Stomach smooth muscle (tissue), 2 donors: ENCODE data around the gene RPS6KA2.

Experiments used
- H3K27ac ChIP-seq: one replicate; pipeline ENCODE4 v1.7.0; 2013; ENCODE audit warnings: mild to moderate bottlenecking, low read length, inconsistent platforms
- H3K27me3 ChIP-seq, 2 donors: one replicate each; pipeline ENCODE4 v1.7.0; 2013; ENCODE audit warnings: low read length in 2 of 2; ENCODE audit not compliant: insufficient read depth in 2 of 2, control insufficient read depth in 1 of 2
- H3K36me3 ChIP-seq, 2 donors: one replicate each; pipeline ENCODE4 v1.7.0; 2013; ENCODE audit warnings: low read length in 2 of 2; ENCODE audit not compliant: control insufficient read depth in 2 of 2, insufficient read depth in 2 of 2
- H3K4me1 ChIP-seq: one replicate; pipeline ENCODE4 v1.7.0; 2013; ENCODE audit warnings: low read length; ENCODE audit not compliant: control insufficient read depth, insufficient read depth
- H3K4me3 ChIP-seq, 2 donors: one replicate each; pipeline ENCODE4 v1.7.0; 2013; ENCODE audit warnings: low read length in 2 of 2
- H3K9ac ChIP-seq, 2 donors: one replicate each; pipeline ENCODE4 v1.7.0; 2013; ENCODE audit warnings: low read length in 2 of 2, mild to moderate bottlenecking in 1 of 2
- H3K9me3 ChIP-seq, 2 donors: one replicate each; pipeline ENCODE4 v1.7.0; 2013; ENCODE audit warnings: low read length in 2 of 2; ENCODE audit not compliant: control insufficient read depth in 2 of 2
- donor health status: healthy.
- donor health status: Pancreatic carcinoma.

Gene RPS6KA2

GRCh38 chr6:166474721-166475565 is 152.1 kb downstream of the RPS6KA2 start:
- Histone ChIP-seq H3K4me1 (no peaks in the 10 kb centered on the region), H3K27ac (no peak overlapping the region), H3K4me3 (no peak overlapping the region), H3K27me3 (no peaks in the 10 kb centered on the region), H3K9me3 (no peaks in the 10 kb centered on the region), H3K9ac (no peak overlapping the region), H3K36me3 (peaks cover 0 to 4% of the 10 kb centered on the region in 2 donors)

- H3K36me3 ChIP-seq, result peaks cover 0 to 8% of the 10 kb centered on the region in 2 donors
- no peaks in the 10 kb centered on the region for H3K27me3 ChIP-seq
- H3K27ac ChIP-seq, result no peak overlapping the region
- H3K9me3 ChIP-seq, result no peaks in the 10 kb centered on the region
- H3K4me3 ChIP-seq, result no peak overlapping the region
- no peaks in the 10 kb centered on the region for H3K4me1 ChIP-seq
- H3K9ac ChIP-seq, result no peak overlapping the region
Measured at GRCh38 chr6:166473886-166474571, 153.0 kb downstream of the RPS6KA2 start.

DNA sequence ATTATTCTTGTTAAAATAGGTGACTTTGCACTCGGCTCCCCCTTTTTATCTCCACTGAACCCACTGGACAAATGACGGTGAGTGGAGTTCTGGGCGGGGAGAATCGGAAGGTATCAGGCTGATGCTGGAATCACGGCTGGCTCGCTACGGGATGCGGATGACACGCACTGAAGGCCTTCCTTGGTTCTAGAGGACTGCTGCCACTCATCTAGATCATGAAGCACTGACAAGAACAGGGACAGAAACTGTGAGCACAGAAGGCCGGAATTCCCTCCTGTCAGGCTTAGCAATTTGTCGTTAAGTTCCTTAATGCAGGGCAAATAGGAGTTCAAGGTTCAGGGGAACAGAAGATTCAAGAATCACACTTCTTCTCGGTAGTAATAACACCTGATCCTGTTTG is 154.4 kb downstream of the RPS6KA2 start:
- H3K9me3 ChIP-seq, result no peaks in the 10 kb centered on the region

DNA sequence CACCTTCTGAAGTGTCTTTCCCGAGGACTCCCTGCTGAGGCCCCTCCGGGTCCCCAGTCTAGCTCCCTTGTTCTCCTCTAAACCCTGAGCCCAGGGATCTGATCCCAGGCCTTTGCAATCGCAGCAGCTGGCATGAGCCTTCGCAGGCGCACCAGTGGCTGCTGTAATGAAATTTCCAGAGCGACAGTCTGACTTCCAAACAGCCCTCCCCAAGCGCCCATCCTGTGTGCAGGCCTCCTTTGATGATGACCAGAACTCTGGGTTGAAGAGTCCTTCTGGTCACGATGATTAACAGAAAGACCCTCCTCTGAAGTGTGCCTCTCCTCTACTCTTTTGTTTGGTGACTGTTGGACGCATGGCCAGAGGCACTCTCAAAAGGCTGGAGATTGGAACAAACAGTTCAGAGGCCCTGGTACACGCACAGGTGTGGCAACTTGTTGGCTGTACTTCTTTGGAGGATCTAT is 155.2 kb downstream of the RPS6KA2 start:
- peaks cover 0 to 14% of the 10 kb centered on the region in 2 donors for H3K36me3 ChIP-seq
- H3K9ac ChIP-seq, result no peak overlapping the region
- H3K27ac ChIP-seq, result no peak overlapping the region

More for the DNA sequence above, 154.4 kb downstream of the RPS6KA2 start:
- no peak overlapping the region for H3K27ac ChIP-seq
- H3K4me3 ChIP-seq, result no peak overlapping the region
- no peaks in the 10 kb centered on the region for H3K4me1 ChIP-seq
- H3K36me3 ChIP-seq, result peaks cover 0 to 12% of the 10 kb centered on the region in 2 donors
- no peaks in the 10 kb centered on the region for H3K27me3 ChIP-seq
- H3K9ac ChIP-seq, result no peak overlapping the region

GRCh38 chr6:166470863-166471410 is 156.1 kb downstream of the RPS6KA2 start:
- H3K9ac ChIP-seq, result no peak overlapping the region
- no peaks in the 10 kb centered on the region for H3K9me3 ChIP-seq
- peaks cover 0 to 14% of the 10 kb centered on the region in 2 donors for H3K36me3 ChIP-seq
- H3K27ac ChIP-seq, result no peak overlapping the region
- no peak overlapping the region for H3K4me3 ChIP-seq
- peaks cover 7% of the 10 kb centered on the region for H3K4me1 ChIP-seq
- H3K27me3 ChIP-seq, result no peaks in the 10 kb centered on the region

More for the DNA sequence above, 155.2 kb downstream of the RPS6KA2 start:
- H3K27me3 ChIP-seq, result no peaks in the 10 kb centered on the region
- no peaks in the 10 kb centered on the region for H3K9me3 ChIP-seq
- H3K4me1 ChIP-seq, result no peaks in the 10 kb centered on the region
- H3K4me3 ChIP-seq, result no peak overlapping the region

DNA sequence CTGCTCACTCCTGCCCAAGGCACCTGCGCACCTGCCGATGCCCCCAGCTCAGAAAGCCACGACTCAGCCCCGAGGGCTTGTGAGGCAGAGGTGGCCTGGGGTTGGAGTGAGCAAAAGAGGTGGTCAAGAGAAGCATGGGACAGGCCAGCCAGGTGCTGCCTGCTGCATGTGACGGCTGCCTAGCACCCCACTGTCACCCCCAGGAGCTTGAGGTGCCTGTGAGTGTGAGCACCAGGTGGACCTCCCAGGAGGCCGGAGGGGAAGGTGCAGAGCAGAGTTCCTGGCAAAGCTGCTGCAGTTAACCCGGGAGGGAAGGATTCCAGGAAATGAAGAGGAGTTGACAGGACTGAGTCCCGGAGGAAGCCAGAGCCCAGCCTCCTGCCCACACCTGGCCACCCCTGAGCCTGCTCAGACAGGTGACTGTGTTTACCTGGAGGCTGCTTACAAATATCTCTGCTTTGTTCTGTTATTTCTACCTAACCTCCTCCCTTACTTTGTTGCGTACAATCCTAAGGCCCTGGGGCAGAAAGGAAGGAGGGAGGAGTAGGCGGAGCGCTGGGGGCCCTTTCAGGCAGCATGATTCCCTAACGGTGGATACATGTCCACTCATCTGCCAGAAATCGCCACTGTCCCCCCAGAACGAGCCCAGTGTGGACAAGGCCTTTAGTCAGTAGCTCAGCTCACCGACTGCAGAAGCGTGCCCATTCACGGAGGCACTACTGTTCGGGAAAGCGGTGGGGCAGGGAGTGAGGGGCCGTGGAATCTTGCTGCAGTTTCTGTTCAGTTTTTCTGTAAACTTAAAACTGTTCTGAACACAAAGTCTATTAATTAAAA is 156.8 kb downstream of the RPS6KA2 start:
- H3K27me3 ChIP-seq, result no peaks in the 10 kb centered on the region
- H3K4me3 ChIP-seq, result no peak overlapping the region
- peaks cover 14% of the 10 kb centered on the region for H3K4me1 ChIP-seq
- H3K27ac ChIP-seq, result no peak overlapping the region
- no peak overlapping the region for H3K9ac ChIP-seq
- peaks cover 0 to 14% of the 10 kb centered on the region in 2 donors for H3K36me3 ChIP-seq
- no peaks in the 10 kb centered on the region for H3K9me3 ChIP-seq

GRCh38 chr6:166469426-166469961 is 157.6 kb downstream of the RPS6KA2 start:
- Histone ChIP-seq H3K27me3 (no peaks in the 10 kb centered on the region), H3K4me1 (peaks cover 14% of the 10 kb centered on the region), H3K36me3 (peaks cover 0 to 14% of the 10 kb centered on the region in 2 donors), H3K9me3 (no peaks in the 10 kb centered on the region), H3K27ac (no peak overlapping the region), H3K9ac (no peak overlapping the region), H3K4me3 (no peak overlapping the region)

GRCh38 chr6:166467436-166468000 is 159.5 kb downstream of the RPS6KA2 start:
- H3K9ac ChIP-seq, result no peak overlapping the region
- H3K4me3 ChIP-seq, result no peak overlapping the region
- no peaks in the 10 kb centered on the region for H3K27me3 ChIP-seq
- peaks cover 0 to 18% of the 10 kb centered on the region in 2 donors for H3K36me3 ChIP-seq
- H3K27ac ChIP-seq, result no peak overlapping the region
- H3K4me1 ChIP-seq, result peaks cover 14% of the 10 kb centered on the region
- H3K9me3 ChIP-seq, result no peaks in the 10 kb centered on the region

- Histone ChIP-seq H3K27me3 (no peaks in the 10 kb centered on the region), H3K4me3 (peak overlapping the region; percentile 3 to 65), H3K27ac (peak overlapping the region; percentile 31), H3K36me3 (peaks cover 0 to 14% of the 10 kb centered on the region in 2 donors), H3K4me1 (peaks cover 14% of the 10 kb centered on the region), H3K9me3 (no peaks in the 10 kb centered on the region), H3K9ac (peak overlapping the region in 1 of 2 donors; percentile 51)
Measured at GRCh38 chr6:166466178-166467122, 160.6 kb downstream of the RPS6KA2 start.
